ENCODE results near the gene PRKG2.

DNA sequence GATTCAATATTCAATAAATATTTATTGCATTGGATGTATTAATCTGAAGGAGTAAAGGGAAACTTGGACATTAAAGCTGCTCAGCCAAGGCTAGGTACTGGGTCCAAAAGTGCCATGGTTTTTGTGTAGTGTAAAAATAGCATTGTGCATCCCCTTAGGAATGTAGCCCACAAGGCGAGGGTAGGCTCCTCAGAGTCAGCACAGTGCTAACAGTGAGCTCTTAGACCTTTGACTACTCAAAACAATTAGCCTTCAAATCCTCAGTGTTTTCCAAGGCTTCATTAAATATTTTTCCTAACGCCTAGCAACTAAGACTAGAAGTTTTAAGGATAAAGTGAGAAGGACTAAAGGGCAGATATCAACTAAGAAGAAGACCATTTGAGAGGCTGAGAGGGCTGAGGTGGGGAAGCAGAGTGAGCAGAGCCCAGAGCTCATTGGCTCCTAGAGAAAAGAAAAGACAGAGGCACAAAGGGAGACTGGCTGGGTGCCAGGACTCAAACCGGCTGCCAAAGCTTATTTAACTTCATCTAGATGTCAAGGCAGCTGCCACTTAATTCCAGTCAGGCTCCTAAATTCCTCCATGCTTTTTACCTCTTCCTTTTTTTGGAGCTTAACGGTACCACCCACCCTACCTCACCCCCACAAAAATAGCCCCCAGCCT is 17.0 kb downstream of the PRKG2 start:
- no peak for TF ChIP-seq POLR2A (IDR thresholded peaks at IDR 0.05)
- TF ChIP-seq, protein P1, sequence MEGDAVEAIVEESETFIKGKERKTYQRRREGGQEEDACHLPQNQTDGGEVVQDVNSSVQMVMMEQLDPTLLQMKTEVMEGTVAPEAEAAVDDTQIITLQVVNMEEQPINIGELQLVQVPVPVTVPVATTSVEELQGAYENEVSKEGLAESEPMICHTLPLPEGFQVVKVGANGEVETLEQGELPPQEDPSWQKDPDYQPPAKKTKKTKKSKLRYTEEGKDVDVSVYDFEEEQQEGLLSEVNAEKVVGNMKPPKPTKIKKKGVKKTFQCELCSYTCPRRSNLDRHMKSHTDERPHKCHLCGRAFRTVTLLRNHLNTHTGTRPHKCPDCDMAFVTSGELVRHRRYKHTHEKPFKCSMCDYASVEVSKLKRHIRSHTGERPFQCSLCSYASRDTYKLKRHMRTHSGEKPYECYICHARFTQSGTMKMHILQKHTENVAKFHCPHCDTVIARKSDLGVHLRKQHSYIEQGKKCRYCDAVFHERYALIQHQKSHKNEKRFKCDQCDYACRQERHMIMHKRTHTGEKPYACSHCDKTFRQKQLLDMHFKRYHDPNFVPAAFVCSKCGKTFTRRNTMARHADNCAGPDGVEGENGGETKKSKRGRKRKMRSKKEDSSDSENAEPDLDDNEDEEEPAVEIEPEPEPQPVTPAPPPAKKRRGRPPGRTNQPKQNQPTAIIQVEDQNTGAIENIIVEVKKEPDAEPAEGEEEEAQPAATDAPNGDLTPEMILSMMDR (IDR thresholded peaks at IDR 0.05): no peak

Measured in esophagus squamous epithelium (tissue), 4 donors.